Cardiac muscle cell (in vitro differentiated cells and primary cell): ENCODE data around the gene PRKCA. TPM values are rescaled to one million over a fixed set of nuclear protein-coding genes. Genes with fewer than 3 reads are reported as not detected.

Experiments
- DNase-seq, 2 donors: peaks; one replicate each; pipeline versions ENCODE4 v3.0.0 to v3.0.0-alpha.2; 2010 to 2017; ENCODE audit warnings: low read depth in 1 of 2, low spot score in 1 of 2
- H3K27ac ChIP-seq: fragments of 200-600 bp; sonication (generic); 2 replicates; pipeline ENCODE4 v1.5.1; 2016
- H3K27me3 ChIP-seq: fragments of 200-600 bp; sonication (generic); 2 replicates; pipeline ENCODE4 v1.6.0; 2016; ENCODE audit warnings: control low read depth
- H3K36me3 ChIP-seq: fragments of 200-600 bp; sonication (generic); 2 replicates; pipeline ENCODE4 v1.5.1; 2016; ENCODE audit warnings: control low read depth
- H3K4me1 ChIP-seq: fragments of 200-600 bp; sonication (generic); 2 replicates; pipeline ENCODE4 v1.8.1; 2017; ENCODE audit warnings: low read depth, mild to moderate bottlenecking, mixed run types
- H3K4me3 ChIP-seq: fragments of 200-600 bp; sonication (generic); 2 replicates; pipeline ENCODE4 v1.5.1; 2016; ENCODE audit warnings: mild to moderate bottlenecking
- H3K9me3 ChIP-seq: fragments of 200-600 bp; sonication (generic); 2 replicates; pipeline ENCODE4 v1.5.1; 2017; ENCODE audit warnings: low read depth, mild to moderate bottlenecking, control low read depth
- CTCF ChIP-seq: IDR thresholded peaks from 2 replicates; pipeline ENCODE4 v1.5.1; 2012; ENCODE audit warnings: low read depth, mild to moderate bottlenecking, low read length
- polyA plus RNA-seq: library from polyadenylated mRNA; unstranded; fragments of >200 nt; fragmentation: Nextera tagmentation; extraction: Ambion mirVana; gene quantifications from 2 replicates; pipeline ENCODE4 v1.2.1, GENCODE V29; 2016
- total RNA-seq: library from RNA; depleted of rRNA; stranded (reverse); fragments of >200 nt; gene quantifications from 2 replicates; pipeline ENCODE4 v1.2.3, GENCODE V29; 2016

PRKCA gene
- total and polyA plus RNA-seq, 2 experiments from 2014 or later = 3.1 to 10.3 TPM

GRCh38 chr17:66691644-66692420 is 389.4 kb downstream of the PRKCA start:
- H3K4me1 ChIP-seq = no peaks in the 10 kb centered on the region
- H3K36me3 ChIP-seq = no peaks in the 10 kb centered on the region
- TF ChIP-seq CTCF = no peak
- no peak overlapping the region for H3K4me3 ChIP-seq
- peak in 1 of 2 donors; percentile 59 for DNase-seq
- H3K9me3 ChIP-seq = no peaks in the 10 kb centered on the region
- no peak overlapping the region for H3K27ac ChIP-seq
- H3K27me3 ChIP-seq = no peaks in the 10 kb centered on the region

- H3K36me3 ChIP-seq = no peaks in the 10 kb centered on the region
- no peaks in the 10 kb centered on the region for H3K4me1 ChIP-seq
- no peak for DNase-seq
- no peak overlapping the region for H3K27ac ChIP-seq
- no peaks in the 10 kb centered on the region for H3K27me3 ChIP-seq
- TF ChIP-seq CTCF = no peak
- no peak overlapping the region for H3K4me3 ChIP-seq
- no peaks in the 10 kb centered on the region for H3K9me3 ChIP-seq
Measured at GRCh38 chr17:66692421-66692690, 389.9 kb downstream of the PRKCA start.

- no peak for TF ChIP-seq CTCF
- Histone ChIP-seq H3K4me1 (no peaks in the 10 kb centered on the region), H3K36me3 (no peaks in the 10 kb centered on the region)
Measured at GRCh38 chr17:66695098-66695497, 392.7 kb downstream of the PRKCA start.

GRCh38 chr17:66698270-66698669 is 395.9 kb downstream of the PRKCA start:
- Histone ChIP-seq H3K9me3 (no peaks in the 10 kb centered on the region), H3K4me1 (peaks cover 6% of the 10 kb centered on the region), H3K36me3 (no peaks in the 10 kb centered on the region), H3K4me3 (no peak overlapping the region), H3K27ac (no peak overlapping the region), H3K27me3 (no peaks in the 10 kb centered on the region)
- DNase-seq = no peak
- TF ChIP-seq CTCF = no peak

More at GRCh38 chr17:66695098-66695497, 392.7 kb downstream of the PRKCA start:
- Histone ChIP-seq H3K9me3 (no peaks in the 10 kb centered on the region), H3K4me3 (no peak overlapping the region), H3K27ac (no peak overlapping the region), H3K27me3 (no peaks in the 10 kb centered on the region)
- no peak for DNase-seq

- no peaks in the 10 kb centered on the region for H3K27me3 ChIP-seq
- no peak for TF ChIP-seq CTCF
- peaks cover 19% of the 10 kb centered on the region for H3K4me1 ChIP-seq
- H3K9me3 ChIP-seq = no peaks in the 10 kb centered on the region
- no peak for DNase-seq
- H3K4me3 ChIP-seq = no peak overlapping the region
- no peaks in the 10 kb centered on the region for H3K36me3 ChIP-seq
- no peak overlapping the region for H3K27ac ChIP-seq
Measured at GRCh38 chr17:66701462-66701861, 399.0 kb downstream of the PRKCA start.
